Astrocyte of the spinal cord (primary cell): Measurements from ENCODE around the gene ARGLU1.
A peak's percentile ranks its signal among the peaks of the same experiment; 100 is the strongest.

Experiments
- DNase-seq: peaks from one replicate; pipeline ENCODE4 v3.0.0; 2011; ENCODE audit warnings: low read depth, low spot score
- H3K4me3 ChIP-seq: 2 replicates; pipeline ENCODE4 v1.5.1; 2011; ENCODE audit warnings: low read depth, mild to moderate bottlenecking, low read length, moderate library complexity
- in situ Hi-C: cut with HindIII; loops from 2 replicates; pipeline ENCODE4 v1.10.0; 2017; ENCODE audit warnings: low sequenced_read_pairs
- TF ChIP-seq, protein P1 (sequence below): IDR thresholded peaks from 2 replicates; pipeline ENCODE4 v1.5.1; 2012; ENCODE audit warnings: low read depth, mild to moderate bottlenecking, low read length, inconsistent platforms

Gene ARGLU1

DNA sequence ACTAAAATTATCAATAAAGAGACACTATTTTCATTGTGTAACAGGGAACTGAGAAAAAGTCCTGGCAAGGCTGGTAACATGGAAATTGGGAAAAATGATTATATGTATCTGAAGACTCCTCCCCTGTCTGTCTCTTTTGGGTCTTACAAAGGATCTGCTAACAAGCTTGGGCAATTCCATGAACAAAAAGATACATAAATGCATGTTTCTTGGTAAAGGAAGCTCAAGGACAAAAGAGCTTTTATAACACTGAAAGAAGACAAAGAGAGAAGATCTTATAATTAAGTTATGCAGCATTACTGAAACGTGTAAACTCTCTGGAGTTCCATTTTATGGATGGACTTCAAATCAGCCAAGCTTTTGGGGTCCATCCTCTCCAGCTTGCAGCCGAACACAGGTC is 61.7 kb downstream of the ARGLU1 start:
- in situ Hi-C loops, result no loop called here
- no peak overlapping the region for H3K4me3 ChIP-seq
- TF ChIP-seq, protein P1, sequence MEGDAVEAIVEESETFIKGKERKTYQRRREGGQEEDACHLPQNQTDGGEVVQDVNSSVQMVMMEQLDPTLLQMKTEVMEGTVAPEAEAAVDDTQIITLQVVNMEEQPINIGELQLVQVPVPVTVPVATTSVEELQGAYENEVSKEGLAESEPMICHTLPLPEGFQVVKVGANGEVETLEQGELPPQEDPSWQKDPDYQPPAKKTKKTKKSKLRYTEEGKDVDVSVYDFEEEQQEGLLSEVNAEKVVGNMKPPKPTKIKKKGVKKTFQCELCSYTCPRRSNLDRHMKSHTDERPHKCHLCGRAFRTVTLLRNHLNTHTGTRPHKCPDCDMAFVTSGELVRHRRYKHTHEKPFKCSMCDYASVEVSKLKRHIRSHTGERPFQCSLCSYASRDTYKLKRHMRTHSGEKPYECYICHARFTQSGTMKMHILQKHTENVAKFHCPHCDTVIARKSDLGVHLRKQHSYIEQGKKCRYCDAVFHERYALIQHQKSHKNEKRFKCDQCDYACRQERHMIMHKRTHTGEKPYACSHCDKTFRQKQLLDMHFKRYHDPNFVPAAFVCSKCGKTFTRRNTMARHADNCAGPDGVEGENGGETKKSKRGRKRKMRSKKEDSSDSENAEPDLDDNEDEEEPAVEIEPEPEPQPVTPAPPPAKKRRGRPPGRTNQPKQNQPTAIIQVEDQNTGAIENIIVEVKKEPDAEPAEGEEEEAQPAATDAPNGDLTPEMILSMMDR, result no peak
- no peak for DNase-seq

DNA sequence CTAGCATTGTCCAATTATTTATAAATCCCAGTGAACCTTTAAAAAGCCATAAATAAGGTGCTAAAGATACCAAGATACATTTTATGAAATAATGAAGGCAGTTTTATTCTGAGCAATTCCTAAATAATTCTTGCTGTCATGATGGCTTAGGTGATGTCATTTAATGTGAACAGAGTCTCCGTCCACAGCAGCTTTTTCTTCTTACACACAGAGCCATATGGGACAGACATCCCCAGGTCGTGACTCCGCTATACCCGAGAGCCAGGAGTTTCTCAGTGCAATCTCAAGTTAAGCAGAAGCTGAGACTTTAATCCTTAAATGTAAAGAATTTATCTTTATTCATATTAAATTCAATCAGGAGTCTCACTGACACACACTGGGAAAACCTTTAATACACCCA is 62.2 kb downstream of the ARGLU1 start:
- TF ChIP-seq, protein P1, result no peak
- in situ Hi-C loops, result no loop called here
- DNase-seq, result no peak
- H3K4me3 ChIP-seq, result no peak overlapping the region

DNA sequence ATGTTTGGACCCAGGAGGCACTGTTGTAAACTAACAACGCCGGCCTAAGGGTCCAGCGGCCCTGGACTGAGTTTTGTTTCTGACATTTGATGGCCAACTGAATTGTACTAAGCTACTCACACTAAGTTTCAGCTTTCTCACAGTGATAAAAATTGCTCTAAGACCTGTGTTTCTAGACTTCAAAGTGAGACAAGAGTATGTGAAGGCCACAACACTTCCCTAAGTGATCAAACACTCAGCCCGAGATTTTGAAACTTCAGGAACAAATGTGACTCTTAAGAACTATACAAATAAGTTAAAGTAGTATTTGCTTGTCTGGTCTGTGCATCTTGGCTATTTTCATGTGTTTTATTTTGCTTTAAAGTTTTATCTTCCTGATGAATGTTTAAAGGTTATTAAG is 62.6 kb downstream of the ARGLU1 start:
- in situ Hi-C loops, result no loop called here
- TF ChIP-seq, protein P1, result no peak
- H3K4me3 ChIP-seq, result no peak overlapping the region
- DNase-seq, result no peak

DNA sequence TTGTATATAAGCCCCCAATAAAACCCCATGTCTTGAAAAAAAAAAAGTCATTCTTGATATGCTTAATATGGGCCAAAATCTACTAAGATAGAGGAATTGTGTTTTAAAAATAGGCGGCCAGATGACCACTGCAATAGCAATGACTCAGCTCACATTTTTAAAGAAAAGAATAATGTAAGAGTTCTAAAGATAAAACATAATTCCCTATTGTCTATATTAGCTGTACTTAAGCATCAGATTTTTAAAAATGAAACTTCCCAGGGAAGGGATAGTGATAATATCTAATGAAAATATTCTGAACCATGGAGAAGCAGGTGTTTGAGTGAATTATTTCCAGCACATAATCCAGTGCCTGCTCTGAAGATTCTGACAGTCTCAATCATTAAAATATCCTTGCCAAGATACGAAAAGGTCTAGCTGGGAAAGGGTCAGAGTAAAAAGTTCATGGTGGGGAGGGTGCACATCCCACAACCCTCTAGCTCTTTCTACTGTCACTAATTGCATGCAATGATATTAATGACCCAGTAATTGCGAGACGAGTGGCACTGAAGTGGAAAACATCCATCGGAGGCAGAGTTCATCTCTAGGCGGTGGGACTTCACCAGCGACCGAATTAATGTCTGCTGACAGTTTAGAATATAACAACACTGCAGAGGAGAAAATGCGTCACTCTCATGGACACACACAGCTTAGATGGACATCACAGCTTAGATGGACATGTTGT is 64.0 kb downstream of the ARGLU1 start:
- DNase-seq, result no peak
- TF ChIP-seq, protein P1, result no peak
- in situ Hi-C loops, result no loop called here
- no peak overlapping the region for H3K4me3 ChIP-seq

DNA sequence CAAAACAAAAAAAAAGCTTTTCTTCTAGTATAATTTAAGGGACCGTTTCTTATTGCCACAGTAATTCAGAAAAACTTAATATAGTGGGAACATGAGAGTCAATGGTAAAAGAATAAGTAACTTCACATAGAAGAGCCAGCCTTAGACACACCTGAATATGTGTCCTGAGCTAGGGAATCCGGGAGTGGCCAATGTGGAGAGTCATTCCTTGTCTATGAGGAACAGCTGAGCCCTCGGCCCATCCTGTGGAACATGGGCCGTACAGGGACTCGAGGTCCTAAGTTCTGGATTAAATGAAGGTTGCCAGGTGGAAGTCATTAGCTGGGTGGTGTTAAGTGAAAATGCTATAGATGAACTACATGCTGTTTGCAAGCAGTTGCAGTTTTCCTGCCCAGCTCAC is 64.7 kb downstream of the ARGLU1 start:
- DNase-seq, result no peak
- in situ Hi-C loops, result no loop called here
- TF ChIP-seq, protein P1, result no peak
- H3K4me3 ChIP-seq, result no peak overlapping the region

DNA sequence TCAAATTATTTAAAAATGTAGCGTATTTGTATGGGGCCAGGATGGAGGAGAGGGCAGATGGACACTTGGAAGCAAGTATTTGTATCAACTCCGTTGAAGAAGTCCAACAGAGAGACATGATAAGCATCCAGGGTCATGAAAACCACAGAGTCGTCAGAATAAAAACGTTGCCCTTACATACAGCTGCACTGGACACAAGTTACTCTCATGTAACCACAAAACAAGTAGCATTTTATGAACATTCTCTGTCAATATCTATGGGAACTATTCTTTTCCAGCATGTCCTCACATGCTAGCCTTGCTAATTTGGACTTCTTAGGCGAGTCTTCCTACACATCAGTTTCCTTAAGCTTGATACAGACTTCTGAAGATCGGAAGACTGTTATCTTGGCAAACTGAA is 67.5 kb downstream of the ARGLU1 start:
- TF ChIP-seq, protein P1, result no peak
- no peak overlapping the region for H3K4me3 ChIP-seq

More for the DNA sequence above, 67.5 kb downstream of the ARGLU1 start:
- DNase-seq, result peak; percentile 61
- in situ Hi-C loops, result no loop called here
